Peyer's patch (tissue), 4 donors: Measurements from ENCODE around the gene NMUR2. TPM values are rescaled to one million over a fixed set of nuclear protein-coding genes. Genes with fewer than 3 reads are reported as not detected.

ENCODE experiments used
- DNase-seq, 3 donors: peaks; one replicate each; pipeline ENCODE4 v3.0.0-alpha.2; 2017 to 2019
- H3K27ac ChIP-seq, 4 donors: fragments of 200-600 bp; sonication (generic); one replicate each; pipeline ENCODE4 v1.5.1; 2016 to 2019
- H3K27me3 ChIP-seq, 2 donors: fragments of 200-600 bp; sonication (generic); one replicate each; pipeline ENCODE4 v1.5.1; 2019
- H3K36me3 ChIP-seq, 3 donors: fragments of 200-600 bp; sonication (generic); one replicate each; pipeline ENCODE4 v1.5.1; 2016 to 2019
- H3K4me1 ChIP-seq, 4 donors: fragments of 200-600 bp; sonication (generic); one replicate each; pipeline ENCODE4 v1.5.1; 2016 to 2019
- H3K4me3 ChIP-seq, 4 donors: fragments of 200-600 bp; sonication (generic); 1 replicate in 3 of 4; 2 replicates in 1 of 4; pipeline ENCODE4 v1.5.1; 2016 to 2019; ENCODE audit warnings: mild to moderate bottlenecking in 1 of 4
- H3K9me3 ChIP-seq, 4 donors: fragments of 200-600 bp; sonication (generic); one replicate each; pipeline ENCODE4 v1.5.1; 2016 to 2019; ENCODE audit warnings: mild to moderate bottlenecking in 1 of 4
- CTCF ChIP-seq, 6 experiments: fragments of 450-650 bp in 4 of 6; fragments of 200-600 bp in 2 of 6; sonication (generic) in 1 of 6; IDR thresholded peaks; one replicate each; pipeline ENCODE4 v1.5.1; 2017 to 2019; ENCODE audit warnings: antibody characterized with exemption in 6 of 6, mild to moderate bottlenecking in 3 of 6, moderate library complexity in 1 of 6
- POLR2A ChIP-seq, 2 donors: fragments of 450-650 bp; IDR thresholded peaks; one replicate each; pipeline ENCODE4 v1.5.1; 2017; ENCODE audit warnings: antibody characterized with exemption in 2 of 2, mild to moderate bottlenecking in 2 of 2, moderate library complexity in 2 of 2
- total RNA-seq, 4 donors: library from RNA; depleted of rRNA; stranded (reverse); fragments of >200 nt; gene quantifications; one replicate each; pipeline ENCODE4 v1.1.0, GENCODE V29; 2016

Gene NMUR2
- not detected for total RNA-seq

DNA sequence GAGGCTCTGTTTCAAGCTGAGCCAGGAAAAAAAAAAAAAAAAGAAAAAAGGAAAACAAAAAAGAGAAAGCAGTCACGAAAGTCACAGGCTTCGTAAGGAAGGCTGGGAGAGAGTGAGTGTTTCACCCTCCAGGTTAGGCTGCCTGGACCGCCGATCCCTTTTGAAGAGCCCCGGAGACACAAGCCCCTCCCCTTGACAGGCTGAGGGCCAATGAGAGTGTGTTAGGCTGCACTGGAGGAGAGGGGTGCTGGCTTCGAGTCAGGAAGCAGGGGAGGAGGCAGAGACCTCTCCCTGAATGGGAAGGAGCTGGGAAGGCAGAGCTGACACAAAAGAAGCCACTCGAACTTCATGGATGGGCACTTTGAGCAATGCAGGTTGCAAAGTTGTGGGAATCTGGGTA is at the start of gene NMUR2:
Gene NMUR2 (minus strand): TSS at position 135 of the 400 bp plus-strand sequence. CDS start 166 bp downstream, outside the sequence.
- Histone ChIP-seq H3K9me3 (no peaks in the 10 kb centered on the region), H3K36me3 (no peaks in the 10 kb centered on the region), H3K27me3 (no peaks in the 10 kb centered on the region), H3K4me3 (no peak within 1 kb of the TSS), H3K27ac (no peak within 1 kb of the TSS), H3K4me1 (no peaks in the 10 kb centered on the region)
- no peak for DNase-seq
- no peak for TF ChIP-seq POLR2A (IDR thresholded peaks at IDR 0.05)
- no peak for TF ChIP-seq CTCF (IDR thresholded peaks at IDR 0.05)

GRCh38 chr5:152443935-152444334 is 38.9 kb upstream of the NMUR2 start:
- no peak for DNase-seq
- no peaks in the 10 kb centered on the region for H3K27me3 ChIP-seq
- TF ChIP-seq CTCF (IDR thresholded peaks at IDR 0.05): no peak
- no peak for TF ChIP-seq POLR2A (IDR thresholded peaks at IDR 0.05)
- H3K4me1 ChIP-seq: no peaks in the 10 kb centered on the region
- no peaks in the 10 kb centered on the region for H3K9me3 ChIP-seq
- H3K27ac ChIP-seq: no peak overlapping the region
- H3K36me3 ChIP-seq: no peaks in the 10 kb centered on the region
- no peak overlapping the region for H3K4me3 ChIP-seq

GRCh38 chr5:152439791-152440190 is 34.7 kb upstream of the NMUR2 start:
- Histone ChIP-seq H3K4me3 (no peak overlapping the region), H3K27ac (no peak overlapping the region), H3K36me3 (no peaks in the 10 kb centered on the region), H3K4me1 (no peaks in the 10 kb centered on the region), H3K9me3 (no peaks in the 10 kb centered on the region), H3K27me3 (no peaks in the 10 kb centered on the region)
- no peak for DNase-seq
- no peak for TF ChIP-seq POLR2A (IDR thresholded peaks at IDR 0.05)
- no peak for TF ChIP-seq CTCF (IDR thresholded peaks at IDR 0.05)

DNA sequence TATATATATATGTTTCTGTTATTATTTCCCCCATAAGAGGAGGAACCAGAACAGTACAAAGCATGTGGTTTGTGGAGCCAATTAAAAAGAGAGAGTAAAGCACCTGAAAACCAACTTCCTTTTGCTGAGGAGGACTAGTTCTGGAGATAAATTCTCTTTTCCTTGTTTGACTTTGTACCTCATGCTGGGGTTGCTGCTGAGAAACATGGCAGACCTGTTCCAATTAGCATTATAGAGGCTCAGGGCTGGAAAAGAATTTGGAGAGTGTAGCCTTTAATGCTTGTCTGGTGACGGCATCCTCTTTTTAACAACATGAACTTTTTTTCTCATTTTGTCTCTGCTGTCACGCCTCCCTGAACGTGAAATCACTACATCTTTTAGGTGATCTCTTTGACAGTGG is 32.8 kb upstream of the NMUR2 start:
- H3K9me3 ChIP-seq: no peaks in the 10 kb centered on the region
- H3K36me3 ChIP-seq: no peaks in the 10 kb centered on the region
- H3K27ac ChIP-seq: no peak overlapping the region
- TF ChIP-seq POLR2A (IDR thresholded peaks at IDR 0.05) (no peak), CTCF (IDR thresholded peaks at IDR 0.05) (no peak)
- no peaks in the 10 kb centered on the region for H3K4me1 ChIP-seq
- H3K27me3 ChIP-seq: no peaks in the 10 kb centered on the region
- no peak overlapping the region for H3K4me3 ChIP-seq
- DNase-seq: no peak

DNA sequence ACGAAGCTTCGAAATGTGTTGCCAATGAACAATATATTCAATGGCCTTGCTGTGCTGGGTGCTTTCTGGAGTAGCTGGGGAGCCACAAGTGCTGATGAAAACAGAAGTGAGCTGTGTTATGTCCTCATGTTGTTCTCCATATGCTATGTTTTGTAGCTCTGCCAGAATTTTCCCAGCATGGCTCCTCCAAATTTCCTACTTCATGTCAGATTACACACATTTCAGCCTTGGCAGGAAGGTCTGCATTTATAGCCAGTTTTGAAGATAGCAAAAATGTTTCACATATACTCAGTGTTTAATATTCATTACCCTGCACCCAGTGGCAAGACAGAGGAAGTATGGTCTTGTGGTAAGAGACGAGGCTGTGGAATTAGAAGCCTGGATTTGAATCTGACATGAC is 22.6 kb upstream of the NMUR2 start:
- H3K27ac ChIP-seq: no peak overlapping the region
- no peaks in the 10 kb centered on the region for H3K9me3 ChIP-seq
- TF ChIP-seq CTCF (IDR thresholded peaks at IDR 0.05) (no peak), POLR2A (IDR thresholded peaks at IDR 0.05) (no peak)
- H3K4me3 ChIP-seq: no peak overlapping the region
- H3K36me3 ChIP-seq: no peaks in the 10 kb centered on the region
- no peak for DNase-seq
- H3K4me1 ChIP-seq: no peaks in the 10 kb centered on the region
- no peaks in the 10 kb centered on the region for H3K27me3 ChIP-seq

- Histone ChIP-seq H3K9me3 (no peaks in the 10 kb centered on the region), H3K27ac (no peak overlapping the region), H3K4me1 (no peaks in the 10 kb centered on the region), H3K4me3 (no peak overlapping the region), H3K36me3 (no peaks in the 10 kb centered on the region), H3K27me3 (no peaks in the 10 kb centered on the region)
- TF ChIP-seq POLR2A (IDR thresholded peaks at IDR 0.05) (no peak), CTCF (IDR thresholded peaks at IDR 0.05) (no peak)
- DNase-seq: no peak
These were observed 20.0 kb upstream of the NMUR2 start for GRCh38 chr5:152425083-152425482.
